ENCODE data around the gene IDE.

Gene IDE

GRCh38 chr10:92419740-92420545, 153.9 kb downstream of the IDE start:
- in situ Hi-C loops (cut with HindIII; ENCODE audit: low sequenced_read_pairs) = no loop called here
- peak; percentile 68 for TF ChIP-seq CTCF (IDR thresholded peaks at IDR 0.05; ENCODE audit: low read depth, low read length)
- DNase-seq (ENCODE audit: low read depth, low spot score) = peak; percentile 52
- peak overlapping the region; percentile 31 for H3K4me3 ChIP-seq (ENCODE audit: low read depth, low read length)

- no peak for TF ChIP-seq CTCF (IDR thresholded peaks at IDR 0.05; ENCODE audit: low read depth, low read length)
- no peak for DNase-seq (ENCODE audit: low read depth, low spot score)
- in situ Hi-C loops (cut with HindIII; ENCODE audit: low sequenced_read_pairs) = no loop called here
- no peak overlapping the region for H3K4me3 ChIP-seq (ENCODE audit: low read depth, low read length)
Measured at GRCh38 chr10:92418891-92419290, 155.0 kb downstream of the IDE start.

- DNase-seq (ENCODE audit: low read depth, low spot score) = no peak
- TF ChIP-seq CTCF (IDR thresholded peaks at IDR 0.05; ENCODE audit: low read depth, low read length) = no peak
- no peak overlapping the region for H3K4me3 ChIP-seq (ENCODE audit: low read depth, low read length)
- in situ Hi-C loops (cut with HindIII; ENCODE audit: low sequenced_read_pairs) = no loop called here
Measured at GRCh38 chr10:92418221-92418620, 155.7 kb downstream of the IDE start.

GRCh38 chr10:92413519-92413918, 160.4 kb downstream of the IDE start:
- DNase-seq (ENCODE audit: low read depth, low spot score) = no peak
- no peak overlapping the region for H3K4me3 ChIP-seq (ENCODE audit: low read depth, low read length)
- in situ Hi-C loops (cut with HindIII; ENCODE audit: low sequenced_read_pairs) = no loop called here
- TF ChIP-seq CTCF (IDR thresholded peaks at IDR 0.05; ENCODE audit: low read depth, low read length) = no peak

- no peak overlapping the region for H3K4me3 ChIP-seq (ENCODE audit: low read depth, low read length)
- in situ Hi-C loops (cut with HindIII; ENCODE audit: low sequenced_read_pairs) = no loop called here
- TF ChIP-seq CTCF (IDR thresholded peaks at IDR 0.05; ENCODE audit: low read depth, low read length) = no peak
Measured at GRCh38 chr10:92413011-92413410, 160.9 kb downstream of the IDE start.

GRCh38 chr10:92411406-92411805, 162.5 kb downstream of the IDE start:
- in situ Hi-C loops (cut with HindIII; ENCODE audit: low sequenced_read_pairs) = no loop called here
- no peak overlapping the region for H3K4me3 ChIP-seq (ENCODE audit: low read depth, low read length)
- DNase-seq (ENCODE audit: low read depth, low spot score) = no peak
- no peak for TF ChIP-seq CTCF (IDR thresholded peaks at IDR 0.05; ENCODE audit: low read depth, low read length)

More at GRCh38 chr10:92413011-92413410, 160.9 kb downstream of the IDE start:
- no peak for DNase-seq (ENCODE audit: low read depth, low spot score)
